Ovary (tissue), 3 donors: ENCODE results near the gene TMEFF2.

Experiments used
- CTCF ChIP-seq, 3 donors: fragments of 450-650 bp in 2 of 3; fragments of 200-600 bp in 1 of 3; IDR thresholded peaks; one replicate each; pipeline versions ENCODE4 v1.5.1 to v1.8.0; 2016 to 2022; ENCODE audit warnings: antibody characterized with exemption in 3 of 3, mild to moderate bottlenecking in 1 of 3
- POLR2A ChIP-seq: fragments of 450-650 bp; IDR thresholded peaks from one replicate; pipeline ENCODE4 v1.6.1; 2017; ENCODE audit warnings: antibody characterized with exemption, mild to moderate bottlenecking, moderate library complexity
- donor health status: DM: no; HTN: no; CAD: no.

GRCh38 chr2:192016265-192016664 lies 178.5 kb downstream of the TMEFF2 start:
- TF ChIP-seq POLR2A = no peak
- TF ChIP-seq CTCF (IDR thresholded peaks at IDR 0.05) = no peak
